IMR-90 (cell line): ENCODE measurements around the gene LY9.

ENCODE experiments used
- CEBPB ChIP-seq: IDR thresholded peaks from 2 replicates; pipeline ENCODE4 v1.6.1; 2012; ENCODE audit warnings: low read depth, low read length, improper control_type of control experiment
- CHD1 ChIP-seq: IDR thresholded peaks from 2 replicates; pipeline ENCODE4 v1.6.1; 2012; ENCODE audit warnings: low read depth, low read length, improper control_type of control experiment
- MAZ ChIP-seq: IDR thresholded peaks from 2 replicates; pipeline ENCODE4 v1.6.1; 2012; ENCODE audit warnings: low read depth, mild to moderate bottlenecking, low read length, improper control_type of control experiment, moderate library complexity, borderline replicate concordance
- MXI1 ChIP-seq: IDR thresholded peaks from 2 replicates; pipeline ENCODE4 v1.6.1; 2012; ENCODE audit warnings: low read depth, mild to moderate bottlenecking, low read length, moderate library complexity, borderline replicate concordance
- POLR2A ChIP-seq: IDR thresholded peaks from 2 replicates; pipeline ENCODE4 v1.6.1; 2012; ENCODE audit warnings: mild to moderate bottlenecking, low read depth, low read length
- RAD21 ChIP-seq: IDR thresholded peaks from 2 replicates; pipeline ENCODE4 v1.6.1; 2012; ENCODE audit warnings: low read length, improper control_type of control experiment
- RCOR1 ChIP-seq: IDR thresholded peaks from 2 replicates; pipeline ENCODE4 v1.6.1; 2012; ENCODE audit warnings: mild to moderate bottlenecking, low read length, improper control_type of control experiment; ENCODE audit not compliant: insufficient replicate concordance
- TF ChIP-seq, protein P1 (sequence below): conservative IDR thresholded peaks from 2 replicates; pipeline ENCODE4 v1.5.1; 2012; ENCODE audit warnings: mild to moderate bottlenecking, low read depth, low read length, improper control_type of control experiment
- TF ChIP-seq, protein P2 (sequence below): fragments of 150-350 bp; IDR thresholded peaks from 2 replicates; pipeline ENCODE4 v1.6.1; 2017; ENCODE audit warnings: mild to moderate bottlenecking, antibody characterized with exemption, low read length, low read depth

DNA sequence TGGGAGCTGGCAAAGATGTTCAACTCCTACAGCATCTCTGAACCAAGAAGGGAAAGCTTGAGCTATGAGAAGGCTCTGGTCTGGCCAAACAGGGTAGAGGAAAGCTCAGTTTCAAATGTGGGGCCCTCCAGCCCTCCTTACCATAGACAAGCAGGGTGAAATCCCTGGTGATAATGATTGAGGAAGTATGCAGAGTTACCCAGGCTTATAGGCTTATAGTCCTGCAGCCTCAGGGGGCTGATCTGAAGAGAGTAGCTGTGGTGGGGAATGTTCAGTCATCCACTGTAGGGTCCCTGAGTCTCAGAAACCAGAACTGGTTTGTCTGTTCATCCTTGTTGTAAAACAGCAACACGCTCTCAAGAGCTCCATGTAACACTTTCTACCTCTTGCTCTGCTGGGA lies 19.8 kb upstream of the LY9 start:
- TF ChIP-seq MAZ (no peak), CEBPB (no peak), RCOR1 (no peak), POLR2A (no peak), RAD21 (no peak), MXI1 (no peak), CHD1 (no peak)
- TF ChIP-seq, protein P1, sequence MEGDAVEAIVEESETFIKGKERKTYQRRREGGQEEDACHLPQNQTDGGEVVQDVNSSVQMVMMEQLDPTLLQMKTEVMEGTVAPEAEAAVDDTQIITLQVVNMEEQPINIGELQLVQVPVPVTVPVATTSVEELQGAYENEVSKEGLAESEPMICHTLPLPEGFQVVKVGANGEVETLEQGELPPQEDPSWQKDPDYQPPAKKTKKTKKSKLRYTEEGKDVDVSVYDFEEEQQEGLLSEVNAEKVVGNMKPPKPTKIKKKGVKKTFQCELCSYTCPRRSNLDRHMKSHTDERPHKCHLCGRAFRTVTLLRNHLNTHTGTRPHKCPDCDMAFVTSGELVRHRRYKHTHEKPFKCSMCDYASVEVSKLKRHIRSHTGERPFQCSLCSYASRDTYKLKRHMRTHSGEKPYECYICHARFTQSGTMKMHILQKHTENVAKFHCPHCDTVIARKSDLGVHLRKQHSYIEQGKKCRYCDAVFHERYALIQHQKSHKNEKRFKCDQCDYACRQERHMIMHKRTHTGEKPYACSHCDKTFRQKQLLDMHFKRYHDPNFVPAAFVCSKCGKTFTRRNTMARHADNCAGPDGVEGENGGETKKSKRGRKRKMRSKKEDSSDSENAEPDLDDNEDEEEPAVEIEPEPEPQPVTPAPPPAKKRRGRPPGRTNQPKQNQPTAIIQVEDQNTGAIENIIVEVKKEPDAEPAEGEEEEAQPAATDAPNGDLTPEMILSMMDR: no peak
- TF ChIP-seq, protein P2, sequence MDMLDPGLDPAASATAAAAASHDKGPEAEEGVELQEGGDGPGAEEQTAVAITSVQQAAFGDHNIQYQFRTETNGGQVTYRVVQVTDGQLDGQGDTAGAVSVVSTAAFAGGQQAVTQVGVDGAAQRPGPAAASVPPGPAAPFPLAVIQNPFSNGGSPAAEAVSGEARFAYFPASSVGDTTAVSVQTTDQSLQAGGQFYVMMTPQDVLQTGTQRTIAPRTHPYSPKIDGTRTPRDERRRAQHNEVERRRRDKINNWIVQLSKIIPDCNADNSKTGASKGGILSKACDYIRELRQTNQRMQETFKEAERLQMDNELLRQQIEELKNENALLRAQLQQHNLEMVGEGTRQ: no peak
